ENCODE data around the gene TSPEAR. TPM values are rescaled to one million over a fixed set of nuclear protein-coding genes. Genes with fewer than 3 reads are reported as not detected.

The TSPEAR gene
- total RNA-seq, 1 experiment from 2014 or later: not detected

GRCh38 chr21:44456214-44456914 lies 255.0 kb downstream of the TSPEAR start:
- Mint-ChIP-seq H3K36me3 (ENCODE audit: insufficient read depth, unreplicated experiment) (no peaks in the 10 kb centered on the region), H3K4me1 (ENCODE audit: low read depth, unreplicated experiment) (no peaks in the 10 kb centered on the region), H3K9me3 (ENCODE audit: low read depth, unreplicated experiment) (no peaks in the 10 kb centered on the region), H3K27me3 (ENCODE audit: unreplicated experiment) (peaks cover 11% of the 10 kb centered on the region), H3K27ac (ENCODE audit: unreplicated experiment) (no peak overlapping the region), H3K4me3 (ENCODE audit: low read depth, unreplicated experiment) (peak overlapping the region; percentile 41)
- no peak for DNase-seq
- BruUV-seq (replicated peaks): no TSS peak
- TF ChIP-seq CTCF (IDR thresholded peaks at IDR 0.05; ENCODE audit: unreplicated experiment): no peak
- intact Hi-C loops (cut with micrococcal nuclease; ENCODE audit: unreplicated experiment): no loop called here
- CTCF ChIA-PET: no interaction called here

GRCh38 chr21:44455524-44456213 lies 255.7 kb downstream of the TSPEAR start:
- DNase-seq: peak; percentile 49
- BruUV-seq (replicated peaks): no TSS peak
- peaks cover 6% of the 10 kb centered on the region for H3K36me3 Mint-ChIP-seq (ENCODE audit: insufficient read depth, unreplicated experiment)
- CTCF ChIA-PET: interaction anchor here (0.9 kb wide), 1 partner anchor 158 kb away, joined by 3 read pairs; no protein-coding TSS in a partner anchor
- H3K9me3 Mint-ChIP-seq (ENCODE audit: low read depth, unreplicated experiment): no peaks in the 10 kb centered on the region
- peak overlapping the region; percentile 41 for H3K4me3 Mint-ChIP-seq (ENCODE audit: low read depth, unreplicated experiment)
- no peak for TF ChIP-seq CTCF (IDR thresholded peaks at IDR 0.05; ENCODE audit: unreplicated experiment)
- intact Hi-C loops (cut with micrococcal nuclease; ENCODE audit: unreplicated experiment): no loop called here
- peaks cover 18% of the 10 kb centered on the region for H3K27me3 Mint-ChIP-seq (ENCODE audit: unreplicated experiment)
- no peaks in the 10 kb centered on the region for H3K4me1 Mint-ChIP-seq (ENCODE audit: low read depth, unreplicated experiment)
- H3K27ac Mint-ChIP-seq (ENCODE audit: unreplicated experiment): no peak overlapping the region

GRCh38 chr21:44454747-44455523 lies 256.4 kb downstream of the TSPEAR start, which contains the start of gene LRRC3:
Gene LRRC3, plus strand, starts transcription at chr21:44455510. Its CDS starts 1,135 bp downstream, at chr21:44456645.
- no peak for TF ChIP-seq CTCF (IDR thresholded peaks at IDR 0.05; ENCODE audit: unreplicated experiment)
- no TSS peak for BruUV-seq (replicated peaks)
- peak; percentile 70 for DNase-seq
- CTCF ChIA-PET: interaction anchor here (0.6 to 0.9 kb wide), 2 partner anchors 33 to 157 kb away, joined by 3 to 4 read pairs; no protein-coding TSS in a partner anchor
- no peaks in the 10 kb centered on the region for H3K4me1 Mint-ChIP-seq (ENCODE audit: low read depth, unreplicated experiment)
- no peaks in the 10 kb centered on the region for H3K9me3 Mint-ChIP-seq (ENCODE audit: low read depth, unreplicated experiment)
- peak within 1 kb of the TSS; percentile 41 for H3K4me3 Mint-ChIP-seq (ENCODE audit: low read depth, unreplicated experiment)
- H3K27me3 Mint-ChIP-seq (ENCODE audit: unreplicated experiment): peaks cover 25% of the 10 kb centered on the region
- intact Hi-C loops (cut with micrococcal nuclease; ENCODE audit: unreplicated experiment): no loop called here
- H3K36me3 Mint-ChIP-seq (ENCODE audit: insufficient read depth, unreplicated experiment): peaks cover 6% of the 10 kb centered on the region
- no peak within 1 kb of the TSS for H3K27ac Mint-ChIP-seq (ENCODE audit: unreplicated experiment)

GRCh38 chr21:44454058-44454457 lies 257.3 kb downstream of the TSPEAR start:
- Mint-ChIP-seq H3K27me3 (ENCODE audit: unreplicated experiment) (peaks cover 34% of the 10 kb centered on the region), H3K27ac (ENCODE audit: unreplicated experiment) (no peak overlapping the region), H3K4me1 (ENCODE audit: low read depth, unreplicated experiment) (no peaks in the 10 kb centered on the region), H3K9me3 (ENCODE audit: low read depth, unreplicated experiment) (no peaks in the 10 kb centered on the region), H3K4me3 (ENCODE audit: low read depth, unreplicated experiment) (no peak overlapping the region), H3K36me3 (ENCODE audit: insufficient read depth, unreplicated experiment) (peaks cover 6% of the 10 kb centered on the region)
- TF ChIP-seq CTCF (IDR thresholded peaks at IDR 0.05; ENCODE audit: unreplicated experiment): no peak
- no TSS peak for BruUV-seq (replicated peaks)
- CTCF ChIA-PET: no interaction called here
- no peak for DNase-seq
- intact Hi-C loops (cut with micrococcal nuclease; ENCODE audit: unreplicated experiment): no loop called here

All from Calu3 (cell line).